NCI-H1930 (cell line): ENCODE measurements around the gene AADACL3.

ENCODE experiments used
- DNase-seq, 2 experiments: peaks; one replicate each; lab custom pipeline; 2025; lab: John Stamatoyannopoulos, UW

Gene AADACL3

GRCh38 chr1:12769031-12769430 is 53.1 kb downstream of the AADACL3 start:
- no peak for DNase-seq

GRCh38 chr1:12769976-12770505 is 54.1 kb downstream of the AADACL3 start:
- DNase-seq = no peak

GRCh38 chr1:12770620-12771019 is 54.7 kb downstream of the AADACL3 start:
- no peak for DNase-seq

- no peak for DNase-seq
These were observed 55.3 kb downstream of the AADACL3 start for GRCh38 chr1:12771186-12771585.

- DNase-seq = no peak
These were observed 56.6 kb downstream of the AADACL3 start for GRCh38 chr1:12772520-12772919.

GRCh38 chr1:12773438-12773837 is 57.5 kb downstream of the AADACL3 start, which contains the start of gene PRAMEF12:
TSS of gene PRAMEF12 (plus strand) at chr1:12773738. CDS start at chr1:12774868, 1,130 bp downstream.
- no peak for DNase-seq

- no peak for DNase-seq
These were observed 59.0 kb downstream of the AADACL3 start for GRCh38 chr1:12774801-12775345.

- DNase-seq = no peak
These were observed 59.5 kb downstream of the AADACL3 start for GRCh38 chr1:12775443-12775842.

GRCh38 chr1:12776801-12777557 is 61.1 kb downstream of the AADACL3 start:
- no peak for DNase-seq
